ENCODE measurements around the gene KCTD3.

GRCh38 chr1:215557992-215558626 is 9.0 kb upstream of the KCTD3 start:
- no peak for TF ChIP-seq ZNF121 (tag by site-specific recombination; IDR thresholded peaks at IDR 0.05)
- TF ChIP-seq ZNF274 (IDR thresholded peaks at IDR 0.05; ENCODE audit: low read length): no peak
- TF ChIP-seq ZNF274 (tag by site-specific recombination; IDR thresholded peaks at IDR 0.05; ENCODE audit: borderline replicate concordance): no peak
- TF ChIP-seq CTCF (tag by site-specific recombination; IDR thresholded peaks at IDR 0.05): no peak
- TF ChIP-seq ZBTB8A (tag by site-specific recombination; IDR thresholded peaks at IDR 0.05): no peak
- TF ChIP-seq ZNF76 (tag by site-specific recombination; IDR thresholded peaks at IDR 0.05; ENCODE audit: borderline replicate concordance, low read depth): no peak
